Stomach (tissue), 9 donors: ENCODE data around the gene STXBP6. TPM values are rescaled to one million over a fixed set of nuclear protein-coding genes. Genes with fewer than 3 reads are reported as not detected.

Experiments used
- DNase-seq, 2 donors: peaks; one replicate each; pipeline versions ENCODE4 v3.0.0 to v3.0.0-alpha.2; 2013 to 2019
- H3K27ac ChIP-seq, 5 donors: fragments of 200-600 bp in 4 of 5; sonication (generic) in 4 of 5; one replicate each; pipeline ENCODE4 v1.5.1; 2013 to 2019; ENCODE audit warnings: mild to moderate bottlenecking in 1 of 5, moderate library complexity in 1 of 5
- H3K27me3 ChIP-seq, 3 donors: fragments of 200-600 bp; sonication (generic); one replicate each; pipeline ENCODE4 v1.5.1; 2017 to 2019; ENCODE audit warnings: mixed run types in 1 of 3
- H3K36me3 ChIP-seq, 4 donors: fragments of 200-600 bp; sonication (generic); 1 replicate in 3 of 4; 2 replicates in 1 of 4; pipeline ENCODE4 v1.5.1; 2016 to 2019
- H3K4me1 ChIP-seq, 4 donors: fragments of 200-600 bp; sonication (generic); one replicate each; pipeline ENCODE4 v1.5.1; 2016 to 2019
- H3K4me3 ChIP-seq, 4 donors: fragments of 200-600 bp; sonication (generic) in 3 of 4; one replicate each; pipeline ENCODE4 v1.5.1; 2016 to 2019; ENCODE audit warnings: mild to moderate bottlenecking in 1 of 4
- H3K9me3 ChIP-seq, 4 donors: fragments of 200-600 bp; sonication (generic); one replicate each; pipeline ENCODE4 v1.5.1; 2016 to 2019
- CTCF ChIP-seq, 7 experiments: fragments of 450-650 bp in 4 of 7; fragments of 200-600 bp in 3 of 7; sonication (generic) in 3 of 7; IDR thresholded peaks; one replicate each; pipeline ENCODE4 v1.5.1; 2016 to 2019; ENCODE audit warnings: antibody characterized with exemption in 7 of 7, control low read depth in 2 of 7, mild to moderate bottlenecking in 1 of 7
- EP300 ChIP-seq: sonication (generic); formaldehyde crosslinking; IDR thresholded peaks from one replicate; pipeline ENCODE4 v1.6.1; 2017; ENCODE audit warnings: antibody characterized with exemption
- POLR2A ChIP-seq, 4 donors: fragments of 450-650 bp; IDR thresholded peaks; one replicate each; pipeline ENCODE4 v1.6.1; 2016; ENCODE audit warnings: antibody characterized with exemption in 4 of 4, control low read depth in 2 of 4, mild to moderate bottlenecking in 1 of 4, moderate library complexity in 1 of 4
- POLR2AphosphoS5 ChIP-seq, 3 donors: sonication (generic); formaldehyde crosslinking; IDR thresholded peaks; one replicate each; pipeline ENCODE4 v1.6.1; 2016; ENCODE audit warnings: antibody characterized with exemption in 3 of 3
- WGBS, 5 donors: extraction: QIAGEN DNeasy Blood & Tissue Kit in 3 of 5; methylation state at CpG; one replicate each; pipeline versions ENCODE4 v1.1.5 to v1.1.7; 2013 to 2018; 5-methylcytosine and 5-hydroxymethylcytosine counted together
- intact Hi-C: fragments of 100-400 bp; cut with DNase I; formaldehyde crosslinking; loops from one replicate; pipeline ENCODE4 v1.15.1; 2023; ENCODE audit warnings: low total_unique reads
- polyA plus RNA-seq, 3 donors: library from polyadenylated mRNA; stranded (reverse); fragments of 200-250 nt; gene quantifications; one replicate each; pipeline ENCODE4 v1.2.3, GENCODE V29; 2013
- total RNA-seq, 5 donors: library from RNA; depleted of rRNA; stranded (reverse); fragments of >200 nt; gene quantifications; one replicate each; pipeline versions ENCODE4 v1.1.0 to v1.2.3, GENCODE V29; 2014 to 2016
- donor health status: healthy with polysubstance abuse.
- donor health status: Bipolar disorder and iron deficiency.
- donor health status: healthy.

Gene STXBP6
- total and polyA plus RNA-seq, 8 donors, result 7.4 to 37.1 (median 15.2) TPM

GRCh38 chr14:24809135-24809534 is 240.8 kb downstream of the STXBP6 start:
- no peaks in the 10 kb centered on the region for H3K9me3 ChIP-seq
- no peak overlapping the region for H3K4me3 ChIP-seq
- H3K36me3 ChIP-seq, result no peaks in the 10 kb centered on the region
- peaks cover 0 to 39% (median 20%) of the 10 kb centered on the region in 4 donors for H3K4me1 ChIP-seq
- no peaks in the 10 kb centered on the region for H3K27me3 ChIP-seq
- intact Hi-C loops, result loop anchor here (10.0 kb wide), 1 partner anchor 236 kb away; no protein-coding TSS in a partner anchor
- no peak for DNase-seq
- no peak overlapping the region for H3K27ac ChIP-seq
- TF ChIP-seq CTCF (IDR thresholded peaks at IDR 0.05), result no peak
- TF ChIP-seq EP300, result no peak
- no peak for TF ChIP-seq POLR2A (IDR thresholded peaks at IDR 0.05)
- TF ChIP-seq POLR2AphosphoS5 (IDR thresholded peaks at IDR 0.05), result no peak
- 45 to 78% (median 68%) methylated on average over 2 of the region's 2 CpGs for WGBS, 5 donors

GRCh38 chr14:24808412-24808811 is 241.5 kb downstream of the STXBP6 start:
- WGBS, 5 donors, result 88 to 98% (median 95%) methylated on average over 6 of the region's 6 CpGs
- intact Hi-C loops, result loop anchor here (10.0 kb wide), 1 partner anchor 236 kb away; no protein-coding TSS in a partner anchor

GRCh38 chr14:24806061-24806678 is 243.8 kb downstream of the STXBP6 start:
- WGBS, 5 donors, result 29 to 41% (median 31%) methylated on average over 9 of the region's 9 CpGs
- H3K27ac ChIP-seq, result no peak overlapping the region
- no peak for TF ChIP-seq EP300
- TF ChIP-seq POLR2AphosphoS5 (IDR thresholded peaks at IDR 0.05), result no peak
- peak in 5 of 7 experiments; percentile 69 to 89 (median 79) for TF ChIP-seq CTCF (IDR thresholded peaks at IDR 0.05)
- TF ChIP-seq POLR2A (IDR thresholded peaks at IDR 0.05), result no peak

More at GRCh38 chr14:24808412-24808811, 241.5 kb downstream of the STXBP6 start:
- TF ChIP-seq POLR2AphosphoS5 (IDR thresholded peaks at IDR 0.05) (no peak), EP300 (no peak), POLR2A (IDR thresholded peaks at IDR 0.05) (no peak), CTCF (IDR thresholded peaks at IDR 0.05) (no peak)
- Histone ChIP-seq H3K27ac (no peak overlapping the region), H3K9me3 (no peaks in the 10 kb centered on the region), H3K27me3 (no peaks in the 10 kb centered on the region), H3K4me1 (peaks cover 0 to 33% (median 14%) of the 10 kb centered on the region in 4 donors), H3K36me3 (no peaks in the 10 kb centered on the region), H3K4me3 (no peak overlapping the region)
- no peak for DNase-seq

GRCh38 chr14:24804552-24805212 is 245.3 kb downstream of the STXBP6 start:
- 44 to 54% (median 53%) methylated on average over 3 of the region's 3 CpGs for WGBS, 5 donors
- intact Hi-C loops, result loop anchor here (5.0 to 10.0 kb wide), 2 partner anchors 240 to 343 kb away; no protein-coding TSS in a partner anchor
- TF ChIP-seq POLR2A (IDR thresholded peaks at IDR 0.05), result no peak
- TF ChIP-seq POLR2AphosphoS5 (IDR thresholded peaks at IDR 0.05), result no peak
- no peak for TF ChIP-seq CTCF (IDR thresholded peaks at IDR 0.05)
- no peak for TF ChIP-seq EP300

More at GRCh38 chr14:24806061-24806678, 243.8 kb downstream of the STXBP6 start:
- Histone ChIP-seq H3K4me3 (no peak overlapping the region), H3K36me3 (no peaks in the 10 kb centered on the region), H3K4me1 (peaks cover 0 to 24% (median 14%) of the 10 kb centered on the region in 4 donors), H3K9me3 (no peaks in the 10 kb centered on the region), H3K27me3 (no peaks in the 10 kb centered on the region)
- intact Hi-C loops, result loop anchor here (10.0 kb wide), 1 partner anchor 239 kb away; no protein-coding TSS in a partner anchor
- DNase-seq, result peak; percentile 85 to 88

More at GRCh38 chr14:24804552-24805212, 245.3 kb downstream of the STXBP6 start:
- Histone ChIP-seq H3K4me3 (no peak overlapping the region), H3K4me1 (peaks cover 0 to 16% (median 8%) of the 10 kb centered on the region in 4 donors), H3K36me3 (no peaks in the 10 kb centered on the region), H3K27me3 (no peaks in the 10 kb centered on the region), H3K9me3 (no peaks in the 10 kb centered on the region), H3K27ac (no peak overlapping the region)
- DNase-seq, result no peak
